Tongue (tissue), 2 donors: Measurements from ENCODE around the gene NELFB. TPM values are rescaled to one million over a fixed set of nuclear protein-coding genes. Genes with fewer than 3 reads are reported as not detected.
"Not testable (repeated sequence)": the region's sequence is repeated elsewhere in the genome, so short reads cannot be mapped to it uniquely, and the experiment has no call there.

Experiments
- DNase-seq: peaks from one replicate; pipeline ENCODE4 v3.0.0-alpha.2; 2015
- total RNA-seq: library from RNA; depleted of rRNA; stranded (reverse); fragments of >200 nt; gene quantifications from one replicate; pipeline ENCODE4 v1.2.3, GENCODE V29; 2014

The NELFB gene
- total RNA-seq, 1 donor from 2014 or later = 50.9 TPM

- no peak for DNase-seq
Observed at GRCh38 chr9:137234758-137235423, 20.2 kb upstream of the NELFB start.

- no peak for DNase-seq
Observed at GRCh38 chr9:137235424-137236237, 19.5 kb upstream of the NELFB start.

GRCh38 chr9:137236238-137236935, 18.7 kb upstream of the NELFB start:
- DNase-seq = peak; percentile 93

- DNase-seq = no peak
Observed at GRCh38 chr9:137236936-137237421, 18.1 kb upstream of the NELFB start.

GRCh38 chr9:137237759-137238726, 17.1 kb upstream of the NELFB start:
- DNase-seq = peak; percentile 84

- not testable (repeated sequence) for DNase-seq
Observed at GRCh38 chr9:137239541-137240200, 15.5 kb upstream of the NELFB start.

- peak; percentile 90 for DNase-seq
Observed at GRCh38 chr9:137240318-137240840, 14.7 kb upstream of the NELFB start.

- peak; percentile 100 for DNase-seq
Observed at GRCh38 chr9:137240841-137241489, 14.2 kb upstream of the NELFB start, which contains the start of gene TUBB4B. Gene TUBB4B, plus strand, starts transcription at chr9:137241287. Its CDS starts 74 bp downstream, at chr9:137241361.

GRCh38 chr9:137241490-137242268, 13.4 kb upstream of the NELFB start:
- peak; percentile 54 for DNase-seq

- no peak for DNase-seq
Observed at GRCh38 chr9:137242269-137243203, 12.6 kb upstream of the NELFB start.

- not testable (repeated sequence) for DNase-seq
Observed at GRCh38 chr9:137243266-137243625, 11.9 kb upstream of the NELFB start.

GRCh38 chr9:137243626-137244485, 11.3 kb upstream of the NELFB start:
- DNase-seq = no peak

- DNase-seq = no peak
Observed at GRCh38 chr9:137244486-137245449, 10.4 kb upstream of the NELFB start.

- DNase-seq = no peak
Observed at GRCh38 chr9:137245450-137246421, 9.4 kb upstream of the NELFB start.
